GF-D8 (cell line): ENCODE measurements around the gene GRIA3.

Experiments
- DNase-seq: peaks from one replicate; lab custom pipeline; 2025; lab: John Stamatoyannopoulos, UW

The GRIA3 gene

GRCh38 chrX:123184219-123184865, at the start of gene GRIA3:
Gene GRIA3, plus strand, starts transcription at chrX:123184278. Its CDS starts 258 bp downstream, at chrX:123184536.
- no peak for DNase-seq

GRCh38 chrX:123138473-123138872, 45.6 kb upstream of the GRIA3 start:
- DNase-seq = no peak

DNA sequence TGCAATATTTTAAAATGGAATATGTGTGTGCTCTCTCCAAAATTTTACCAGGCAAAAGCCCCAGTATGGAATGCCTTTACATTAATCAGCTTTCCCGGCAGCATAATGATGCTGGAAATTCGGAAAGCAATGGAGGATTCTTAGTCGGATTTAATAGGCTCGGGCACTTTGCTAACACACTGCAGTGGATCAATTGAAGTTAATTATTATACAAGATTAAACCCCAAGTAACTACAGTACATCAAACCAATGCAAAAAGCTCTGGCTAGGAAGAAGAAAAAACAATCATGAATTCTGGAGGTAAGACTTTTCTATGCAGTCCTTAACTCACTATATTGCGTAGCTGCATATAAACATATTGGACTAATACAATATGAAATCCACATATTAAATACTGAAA, 43.6 kb upstream of the GRIA3 start:
- no peak for DNase-seq

- DNase-seq = no peak
These were observed 43.2 kb upstream of the GRIA3 start for GRCh38 chrX:123140904-123141303.

DNA sequence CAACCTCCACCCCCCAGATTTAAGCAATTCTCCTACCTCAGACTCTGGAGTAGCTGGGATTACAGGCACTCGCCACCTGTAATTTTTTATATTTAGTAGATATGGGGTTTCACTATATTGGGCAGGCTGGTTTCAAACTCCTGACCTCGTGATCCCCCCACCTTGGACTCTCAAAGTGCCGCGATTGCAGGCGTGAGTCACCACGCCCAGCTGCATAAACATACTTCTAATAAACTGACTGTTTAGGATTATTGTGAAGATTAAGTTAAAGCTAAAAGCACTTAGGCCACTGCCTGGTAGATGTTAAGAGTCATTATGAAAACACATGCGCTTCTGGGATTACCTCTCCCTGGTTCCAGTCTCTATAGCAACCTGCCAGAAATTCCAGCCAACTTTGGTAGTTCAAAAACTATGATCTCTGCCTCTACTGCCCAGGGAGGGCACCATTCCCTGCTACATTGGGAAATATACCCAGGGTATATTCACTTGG, 30.2 kb upstream of the GRIA3 start:
- DNase-seq = no peak

- DNase-seq = no peak
These were observed 28.8 kb upstream of the GRIA3 start for GRCh38 chrX:123155327-123155726.

DNA sequence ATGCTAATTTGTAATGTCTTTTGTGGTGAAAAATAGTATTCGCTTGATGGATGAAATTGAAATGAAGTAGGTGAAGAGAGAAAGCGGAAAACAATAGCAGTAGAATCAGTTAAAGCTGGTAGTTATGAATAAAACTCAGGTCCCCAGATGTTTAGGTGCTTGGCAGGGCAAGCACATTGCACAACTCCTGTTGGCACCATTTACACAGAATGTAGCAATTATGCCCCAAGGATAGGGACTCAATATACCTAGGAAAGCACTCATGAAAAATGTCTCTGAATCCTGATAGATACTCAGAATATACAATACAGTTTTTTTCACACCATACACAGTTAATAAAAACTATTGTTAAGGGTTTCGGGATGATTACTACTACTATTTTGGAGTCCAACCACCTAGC, 26.5 kb upstream of the GRIA3 start:
- no peak for DNase-seq

- no peak for DNase-seq
These were observed 24.7 kb upstream of the GRIA3 start for GRCh38 chrX:123159403-123159802.

GRCh38 chrX:123167621-123168020, 16.5 kb upstream of the GRIA3 start:
- no peak for DNase-seq

DNA sequence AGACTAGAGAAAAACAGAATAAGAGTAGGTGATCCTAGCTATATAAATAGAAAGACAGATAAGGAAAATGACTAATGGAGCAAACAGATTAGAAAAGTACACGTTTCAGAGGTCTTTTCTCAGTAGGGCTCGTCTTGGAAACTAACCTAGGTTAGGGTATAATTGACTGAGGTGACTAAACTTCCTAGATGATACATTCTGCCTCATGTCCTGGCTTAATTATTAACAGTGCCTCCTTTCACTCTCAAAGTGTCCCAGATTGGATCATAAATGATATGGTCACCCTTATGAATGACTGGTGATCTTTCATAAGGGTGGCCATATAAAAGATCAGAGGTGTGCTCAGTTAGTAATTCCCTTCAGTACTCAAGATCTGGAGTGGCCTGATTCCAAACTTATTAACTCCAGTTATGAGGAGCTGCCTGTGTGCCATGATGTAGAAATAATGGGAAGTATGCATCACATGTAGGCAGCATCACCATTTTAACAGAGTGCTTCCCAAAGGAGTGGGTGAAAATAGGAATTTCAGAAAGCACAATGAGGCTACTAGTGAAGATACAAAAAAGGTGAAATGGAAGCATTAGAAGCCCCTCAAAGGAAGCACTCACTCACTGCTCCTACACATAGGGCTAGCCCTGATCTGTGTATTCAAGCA, 14.7 kb upstream of the GRIA3 start:
- DNase-seq = no peak

- DNase-seq = no peak
These were observed 13.5 kb upstream of the GRIA3 start for GRCh38 chrX:123170546-123170945.

DNA sequence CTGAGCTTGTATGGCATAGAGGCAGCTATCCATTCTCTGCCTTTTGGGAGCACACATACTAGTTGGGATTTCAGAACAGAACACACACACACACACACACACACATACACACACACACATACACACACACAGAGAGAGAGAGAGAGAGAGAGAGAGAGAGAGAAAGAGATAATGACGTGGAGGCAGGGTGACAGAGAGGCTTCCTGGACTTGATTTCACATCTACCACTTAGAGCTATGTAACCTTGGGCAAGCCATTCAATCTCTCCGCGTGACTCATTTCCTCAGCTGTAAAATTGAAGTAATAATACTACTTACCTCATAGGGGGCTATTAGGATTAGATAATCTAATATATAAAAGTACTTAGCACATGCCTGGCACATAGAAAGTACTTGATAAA, 12.3 kb upstream of the GRIA3 start:
- no peak for DNase-seq

DNA sequence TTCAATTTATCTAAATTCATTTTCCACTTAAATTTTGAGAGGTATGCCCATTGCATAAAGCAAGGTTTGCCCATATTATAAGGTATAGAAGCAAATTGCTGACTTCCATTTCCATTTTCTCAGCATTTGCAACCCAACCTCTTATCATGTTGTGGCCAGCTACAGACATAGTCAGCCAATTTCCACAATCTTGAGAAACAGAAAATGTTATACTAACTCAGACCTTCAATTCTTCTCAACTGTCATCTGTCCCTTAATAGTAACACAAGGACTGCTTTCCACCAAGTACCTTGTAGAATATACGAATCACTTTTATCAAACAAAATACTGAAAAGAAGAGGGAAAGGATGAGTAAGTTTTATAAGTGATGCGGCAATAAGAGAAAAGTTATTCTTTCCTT, 11.2 kb upstream of the GRIA3 start:
- no peak for DNase-seq

DNA sequence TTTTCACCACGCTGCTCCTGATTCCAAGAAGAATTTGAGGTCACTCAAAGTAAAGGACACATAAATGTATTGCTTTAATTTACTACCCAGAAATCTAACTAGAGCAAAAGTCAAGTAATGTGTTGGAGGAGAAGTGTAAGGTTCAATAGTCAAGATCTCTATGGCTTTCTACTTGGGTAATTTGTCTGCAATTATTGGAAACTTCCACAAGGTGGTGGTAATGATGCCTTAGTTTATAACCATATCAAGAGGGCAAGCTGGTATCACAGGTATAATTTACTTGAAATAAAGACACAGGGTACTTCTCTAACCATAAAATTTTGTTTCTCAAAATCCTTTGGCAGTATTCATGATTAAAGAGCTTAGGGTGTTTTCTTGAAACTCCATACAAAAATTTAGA, 10.2 kb upstream of the GRIA3 start:
- no peak for DNase-seq

GRCh38 chrX:123175366-123176122, 8.5 kb upstream of the GRIA3 start:
- no peak for DNase-seq

GRCh38 chrX:123181233-123181914, 2.7 kb upstream of the GRIA3 start:
- DNase-seq = no peak

DNA sequence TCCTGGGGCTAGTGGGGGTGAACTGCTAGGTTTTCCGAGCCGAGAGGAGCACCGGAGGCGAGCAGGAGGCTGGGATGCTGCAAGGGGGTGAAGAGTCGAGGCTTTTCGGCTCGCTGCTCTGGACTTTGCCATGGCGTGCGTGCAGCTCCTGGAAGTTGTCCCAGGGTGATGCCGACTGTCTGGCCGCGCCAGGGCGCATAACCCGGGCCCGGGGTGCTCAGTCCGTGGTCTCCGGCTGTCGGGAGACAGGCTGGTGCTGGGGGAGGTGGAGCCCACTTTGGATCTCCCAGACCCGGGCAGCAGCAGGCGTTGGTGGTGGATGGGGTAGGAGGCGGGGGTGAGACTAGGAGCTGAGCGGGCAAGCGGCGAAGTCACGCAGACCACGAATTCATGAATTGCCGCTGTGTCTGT, 793 bp downstream of the GRIA3 start:
- no peak for DNase-seq

GRCh38 chrX:123185721-123186120, 1.6 kb downstream of the GRIA3 start:
- no peak for DNase-seq

DNA sequence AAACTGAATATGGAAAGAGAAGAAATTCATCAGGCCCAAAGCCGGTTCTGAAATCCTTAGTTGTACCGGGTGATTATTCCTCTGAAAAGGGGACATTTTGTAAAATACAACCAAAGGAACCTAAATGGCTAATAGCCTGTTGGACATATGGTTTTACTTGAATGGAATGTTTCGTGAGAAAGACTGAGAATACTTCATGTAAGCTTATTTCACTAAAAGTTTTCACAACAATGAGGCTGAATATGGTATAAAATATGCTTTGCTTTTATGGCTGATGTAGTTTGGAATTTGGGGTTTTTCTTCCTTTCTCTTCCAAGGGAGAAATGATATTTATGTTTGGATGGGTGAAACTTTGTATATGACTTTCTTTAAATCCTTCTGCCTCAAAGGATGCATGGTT, 2.7 kb downstream of the GRIA3 start:
- no peak for DNase-seq

DNA sequence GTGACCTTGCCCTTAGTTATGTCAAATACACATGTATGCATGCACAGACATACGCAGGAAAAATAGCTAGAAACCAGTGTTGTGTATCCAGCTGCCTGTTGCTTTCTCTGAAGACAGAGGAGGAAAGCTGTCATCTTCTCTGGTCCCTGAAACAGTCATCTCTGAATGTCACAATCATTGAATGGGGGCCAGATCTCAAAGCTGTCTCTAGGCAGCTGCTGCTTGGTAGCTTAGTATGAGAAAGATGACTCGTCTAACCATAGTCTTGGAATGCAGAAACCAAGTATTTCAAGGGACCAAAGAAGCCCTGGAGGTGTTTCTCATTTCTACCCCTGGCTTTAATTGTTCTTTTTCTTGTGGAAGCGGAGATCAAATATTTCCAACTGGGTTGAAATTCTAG, 4.0 kb downstream of the GRIA3 start:
- DNase-seq = no peak

- DNase-seq = no peak
These were observed 5.3 kb downstream of the GRIA3 start for GRCh38 chrX:123189338-123189737.

DNA sequence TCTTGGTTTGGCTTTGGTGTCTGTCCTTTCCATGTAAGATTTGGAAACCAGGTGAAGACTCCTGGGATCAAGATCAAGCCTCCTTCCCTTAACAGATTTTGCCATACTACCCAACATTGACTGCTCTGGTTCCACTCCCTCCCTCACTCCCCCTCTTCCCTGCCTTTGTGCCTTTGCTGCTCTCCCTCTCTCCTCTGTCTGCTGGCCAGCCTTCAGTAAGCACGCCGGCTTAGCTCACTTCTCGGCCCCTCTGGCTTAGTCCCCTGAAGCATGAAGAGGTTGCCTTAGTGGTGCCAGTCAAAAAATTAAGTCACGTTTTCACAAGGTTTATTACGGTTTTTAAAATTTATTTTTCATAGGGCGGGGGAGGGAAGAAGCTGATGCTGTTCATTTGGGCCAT, 6.0 kb downstream of the GRIA3 start:
- no peak for DNase-seq

GRCh38 chrX:123193101-123193500, 9.0 kb downstream of the GRIA3 start:
- DNase-seq = no peak
